CD4-positive, alpha-beta T cell treated with Interleukin-6 at 100 ng/mL for 8 hours (primary cell): ENCODE results near the gene CSK.
A peak's percentile ranks its signal among the peaks of the same experiment; 100 is the strongest.

ENCODE experiments used
- DNase-seq: peaks from one replicate; pipeline ENCODE4 v3.0.0-alpha.2; 2020; ENCODE audit warnings: mixed read lengths, low spot score

CSK gene

GRCh38 chr15:74787251-74788041 is 5.6 kb downstream of the CSK start:
- DNase-seq: peak; percentile 90

GRCh38 chr15:74788042-74788682 is 6.3 kb downstream of the CSK start:
- no peak for DNase-seq

- peak; percentile 55 for DNase-seq
Measured at GRCh38 chr15:74788683-74789151, 6.8 kb downstream of the CSK start.

GRCh38 chr15:74789171-74789631 is 7.3 kb downstream of the CSK start:
- no peak for DNase-seq

- no peak for DNase-seq
Measured at GRCh38 chr15:74789741-74790079, 7.8 kb downstream of the CSK start.

- DNase-seq: no peak
Measured at GRCh38 chr15:74790080-74790916, 8.4 kb downstream of the CSK start.

GRCh38 chr15:74791007-74791406 is 9.1 kb downstream of the CSK start:
- DNase-seq: no peak

- no peak for DNase-seq
Measured at GRCh38 chr15:74791667-74792066, 9.8 kb downstream of the CSK start.

- no peak for DNase-seq
Measured at GRCh38 chr15:74792227-74793016, 10.5 kb downstream of the CSK start.

- DNase-seq: peak; percentile 76
Measured at GRCh38 chr15:74793135-74794028, 11.5 kb downstream of the CSK start.

GRCh38 chr15:74794248-74794969 is 12.5 kb downstream of the CSK start:
- DNase-seq: no peak

GRCh38 chr15:74794970-74795349 is 13.1 kb downstream of the CSK start:
- no peak for DNase-seq

- peak; percentile 50 for DNase-seq
Measured at GRCh38 chr15:74795966-74796625, 14.2 kb downstream of the CSK start.

- DNase-seq: no peak
Measured at GRCh38 chr15:74798388-74799254, 16.7 kb downstream of the CSK start.

GRCh38 chr15:74799255-74799855 is 17.5 kb downstream of the CSK start:
- DNase-seq: no peak

GRCh38 chr15:74799856-74800558 is 18.1 kb downstream of the CSK start:
- DNase-seq: peak; percentile 85

GRCh38 chr15:74800559-74801094 is 18.7 kb downstream of the CSK start:
- no peak for DNase-seq
